Temporal lobe (tissue), 2 donors: ENCODE data around the gene TRAF7. TPM values are rescaled to one million over a fixed set of nuclear protein-coding genes. Genes with fewer than 3 reads are reported as not detected.

Source experiments
- small RNA-seq: library from RNA; depleted of rRNA; stranded (forward); fragments of <200 nt; gene quantifications from one replicate; pipeline ENCODE3, GENCODE V24; 2014; ENCODE audit warnings: low replicate concordance
- total RNA-seq: library from RNA; depleted of rRNA; stranded (reverse); fragments of >200 nt; gene quantifications from one replicate; pipeline ENCODE4 v1.2.3, GENCODE V29; 2014

Gene TRAF7
- total RNA-seq, 1 donor from 2014 or later = 29.7 TPM

Small RNAs within 50 kb of the gene (small RNA-seq; reads per million reads assigned to genes)
- not detected for gene MIR3180-5
- gene MIR4516 = not detected
- not detected for gene RF00019
- not detected for gene SNORD60

Other genes starting within 250 kb of the TRAF7 start
- gene HS3ST6, start 237.4 kb upstream of the TRAF7 start, total RNA-seq = not detected
- gene MSRB1, start 212.6 kb upstream of the TRAF7 start, total RNA-seq = 2.5 TPM
- gene RPL3L, start 201.1 kb upstream of the TRAF7 start, total RNA-seq = not detected
- gene NDUFB10, start 196.2 kb upstream of the TRAF7 start, total RNA-seq = 43.0 TPM
- gene RPS2, start 191.0 kb upstream of the TRAF7 start, total RNA-seq = 1,174 TPM
- gene RNF151, start 188.9 kb upstream of the TRAF7 start, total RNA-seq = not detected
- 12.3 TPM for gene TBL3, start 183.7 kb upstream of the TRAF7 start, total RNA-seq
- gene NOXO1, start 174.3 kb upstream of the TRAF7 start, total RNA-seq = 0.98 TPM
- gene GFER, start 171.6 kb upstream of the TRAF7 start, total RNA-seq = 9.8 TPM
- 64.4 TPM for gene SYNGR3, start 165.8 kb upstream of the TRAF7 start, total RNA-seq
- gene ZNF598, start 146.0 kb upstream of the TRAF7 start, total RNA-seq = 5.2 TPM
- 0.25 TPM for gene NPW, start 136.0 kb upstream of the TRAF7 start, total RNA-seq
- 12.3 TPM for gene NHERF2, start 128.9 kb upstream of the TRAF7 start, total RNA-seq
- gene NTHL1, start 107.9 kb upstream of the TRAF7 start, total RNA-seq = 19.4 TPM
- gene TSC2, start 107.8 kb upstream of the TRAF7 start, total RNA-seq = 51.1 TPM
- gene PKD1, start 19.9 kb upstream of the TRAF7 start, total RNA-seq = 77.7 TPM
- gene RAB26, start 7.2 kb upstream of the TRAF7 start, total RNA-seq = 4.4 TPM
- 20.9 TPM for gene CASKIN1, start 40.8 kb downstream of the TRAF7 start, total RNA-seq
- 12.8 TPM for gene MLST8, start 49.7 kb downstream of the TRAF7 start, total RNA-seq
- 3.2 TPM for gene BRICD5, start 55.1 kb downstream of the TRAF7 start, total RNA-seq
- 10.6 TPM for gene PGP, start 59.1 kb downstream of the TRAF7 start, total RNA-seq
- 18.9 TPM for gene E4F1, start 67.8 kb downstream of the TRAF7 start, total RNA-seq
- 1.5 TPM for gene DNASE1L2, start 80.7 kb downstream of the TRAF7 start, total RNA-seq
- gene ECI1, start 95.8 kb downstream of the TRAF7 start, total RNA-seq = 17.5 TPM
- 73.0 TPM for gene RNPS1, start 112.3 kb downstream of the TRAF7 start, total RNA-seq
- gene ABCA3, start 184.9 kb downstream of the TRAF7 start, total RNA-seq = 47.2 TPM